ENCODE data around the gene CEP63.

The CEP63 gene

DNA sequence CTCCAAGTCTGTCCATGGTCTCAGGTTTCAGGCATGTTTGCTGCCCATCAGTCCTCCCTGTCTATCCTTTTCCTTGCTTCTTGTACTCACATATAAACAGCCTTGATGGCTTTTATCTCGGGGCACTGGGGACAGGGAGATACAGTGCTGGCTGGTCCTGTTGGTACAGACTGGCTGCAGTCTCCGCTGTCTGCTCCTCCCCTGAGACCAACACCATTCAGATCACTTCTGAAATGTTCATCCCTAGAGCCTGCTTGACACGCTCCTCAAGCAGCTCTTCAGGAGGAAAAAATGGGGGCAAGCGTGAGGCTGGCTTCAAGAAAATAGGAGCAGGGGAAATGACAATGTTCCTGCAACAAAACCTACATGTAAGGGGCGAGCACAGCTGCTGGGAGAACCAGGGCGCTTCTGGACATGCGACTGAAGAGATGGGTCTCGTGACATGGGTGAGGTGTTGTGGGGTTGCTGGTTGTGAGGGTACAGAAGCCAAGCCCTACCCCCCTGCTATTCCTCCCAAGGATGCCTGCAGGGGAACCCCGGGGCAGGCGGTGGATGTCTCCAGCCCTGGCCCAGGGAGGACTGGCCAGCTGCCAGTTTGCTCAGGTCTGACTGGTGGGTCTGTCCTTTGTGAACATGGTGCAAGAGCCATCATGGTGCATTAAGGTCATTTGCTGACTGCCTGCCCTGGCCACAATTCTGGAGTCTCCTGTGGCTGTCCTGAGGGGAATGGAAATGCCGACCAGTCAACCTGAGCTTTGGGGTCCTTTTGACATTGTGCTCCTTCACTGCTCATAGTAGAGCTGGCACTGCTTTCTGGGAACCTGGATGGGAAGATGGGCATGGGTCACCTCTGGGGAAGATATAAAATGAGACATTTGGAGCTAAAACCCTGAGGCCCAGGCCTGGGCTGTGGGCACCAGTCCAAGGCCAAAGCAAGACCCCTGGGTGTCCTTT is 124.9 kb downstream of the CEP63 start:
- DNase-seq: no peak

DNA sequence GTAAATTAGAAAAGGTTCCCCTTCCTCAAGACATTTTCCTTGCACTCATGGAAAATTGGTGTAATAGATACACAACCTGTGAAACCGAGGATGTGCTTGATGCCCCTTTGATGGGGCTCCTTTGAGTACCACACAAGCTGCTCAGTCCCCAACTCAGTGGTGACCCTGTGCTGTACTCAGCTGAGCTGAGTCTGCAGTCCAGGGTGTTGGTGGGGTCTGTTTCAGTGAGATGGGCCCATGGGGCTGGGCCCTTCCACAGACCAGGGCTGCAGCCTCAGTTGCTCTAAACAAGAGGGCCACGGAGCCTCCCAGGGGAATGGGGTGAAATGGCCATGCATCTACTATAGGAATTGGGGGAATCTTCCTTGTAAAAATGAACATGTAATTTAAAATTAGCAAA is 125.7 kb downstream of the CEP63 start:
- no peak for DNase-seq

DNA sequence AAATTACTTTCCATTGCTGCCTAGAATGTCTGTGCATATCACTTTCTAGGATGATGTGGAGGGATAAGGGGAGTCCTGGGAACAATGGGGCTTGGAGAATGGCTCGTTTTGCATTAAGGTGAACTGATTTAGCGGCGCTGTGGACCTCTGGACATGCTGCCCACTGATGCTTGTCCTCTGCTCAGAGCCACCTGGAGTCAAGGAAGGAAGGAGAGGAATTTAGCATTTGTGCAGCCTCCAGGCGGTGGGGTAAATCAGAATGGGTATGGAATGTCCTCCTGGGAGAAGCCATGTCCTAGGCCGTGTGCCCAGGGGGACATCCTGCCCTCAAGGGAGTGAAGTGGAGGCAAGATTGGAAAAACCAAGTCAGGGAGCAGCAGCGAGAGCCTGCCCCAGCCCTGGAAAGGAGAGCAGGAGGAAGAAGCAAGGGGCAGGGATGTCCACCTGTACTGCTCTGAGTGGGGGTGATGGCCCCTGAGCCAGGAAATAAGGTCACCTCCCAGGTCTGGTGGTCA is 127.2 kb downstream of the CEP63 start:
- DNase-seq: no peak

- DNase-seq: no peak
These were observed 129.1 kb downstream of the CEP63 start for GRCh38 chr3:134614955-134615354.

DNA sequence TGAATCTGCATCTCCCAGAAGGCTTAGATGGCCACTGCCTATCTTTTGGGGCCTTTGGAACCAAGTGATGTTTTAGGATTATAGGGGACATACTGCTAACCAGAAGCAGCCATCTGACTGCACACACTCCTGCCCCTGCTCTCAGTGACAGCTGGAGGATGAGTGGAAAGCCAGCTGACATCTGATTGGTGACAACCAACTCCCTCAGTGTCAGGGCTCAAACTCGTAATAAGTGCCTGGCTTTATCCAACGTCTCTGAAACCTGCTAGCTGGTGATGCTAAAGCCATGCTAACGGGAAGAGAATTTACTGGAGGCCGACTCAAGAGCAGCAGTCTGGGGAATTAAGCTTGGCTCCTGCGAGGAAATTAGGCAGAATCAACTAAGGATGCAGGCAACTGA is 129.9 kb downstream of the CEP63 start:
- DNase-seq: no peak

DNA sequence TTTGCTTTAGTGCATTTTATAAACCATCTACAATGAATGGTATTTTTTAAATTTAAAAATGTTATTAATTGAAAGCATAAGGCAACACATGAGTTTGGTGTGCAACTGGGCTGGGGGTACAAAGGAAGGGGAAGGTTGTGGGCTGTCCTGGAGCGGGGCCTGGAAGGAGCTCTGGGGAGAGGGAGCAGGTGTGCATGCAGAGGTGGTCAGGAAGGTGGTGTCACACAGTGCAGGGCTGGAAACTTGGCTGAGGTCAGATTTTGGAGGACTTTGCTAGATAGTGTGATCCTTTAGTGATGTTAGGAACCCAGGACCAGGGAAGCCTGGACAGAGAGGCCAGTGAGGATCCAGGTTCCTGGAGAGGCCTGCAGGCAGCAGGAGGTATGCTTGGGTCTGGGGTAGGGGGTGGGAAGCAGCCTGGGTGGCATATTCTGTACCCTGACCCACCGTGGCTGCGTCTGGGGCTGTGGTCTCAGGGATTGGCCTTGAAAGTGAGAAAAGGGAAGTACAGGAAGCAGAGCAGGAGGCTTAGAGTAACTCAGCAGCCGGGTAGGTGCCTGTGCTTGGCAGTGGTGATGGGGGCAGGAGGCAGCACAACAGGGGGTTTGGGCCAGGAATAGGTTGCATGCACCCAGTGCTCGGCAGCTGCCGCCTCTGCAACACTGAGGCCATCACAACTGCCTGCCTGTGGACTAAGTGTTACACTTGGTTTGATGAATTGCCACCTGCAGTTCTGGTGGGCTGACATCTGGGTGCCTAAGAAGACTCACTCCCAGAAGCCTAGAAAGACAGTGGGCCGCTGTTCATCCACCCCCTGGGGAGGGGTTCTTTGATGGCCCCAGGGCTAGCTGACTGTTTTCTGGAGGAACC is 132.0 kb downstream of the CEP63 start:
- no peak for DNase-seq

- no peak for DNase-seq
These were observed 132.8 kb downstream of the CEP63 start for GRCh38 chr3:134618478-134619300.

- no peak for DNase-seq
These were observed 133.4 kb downstream of the CEP63 start for GRCh38 chr3:134619301-134619615.

GRCh38 chr3:134619884-134620445 is 134.1 kb downstream of the CEP63 start:
- DNase-seq: no peak

GRCh38 chr3:134620476-134621115 is 134.7 kb downstream of the CEP63 start:
- no peak for DNase-seq

GRCh38 chr3:134621854-134622253 is 136.0 kb downstream of the CEP63 start:
- no peak for DNase-seq

DNA sequence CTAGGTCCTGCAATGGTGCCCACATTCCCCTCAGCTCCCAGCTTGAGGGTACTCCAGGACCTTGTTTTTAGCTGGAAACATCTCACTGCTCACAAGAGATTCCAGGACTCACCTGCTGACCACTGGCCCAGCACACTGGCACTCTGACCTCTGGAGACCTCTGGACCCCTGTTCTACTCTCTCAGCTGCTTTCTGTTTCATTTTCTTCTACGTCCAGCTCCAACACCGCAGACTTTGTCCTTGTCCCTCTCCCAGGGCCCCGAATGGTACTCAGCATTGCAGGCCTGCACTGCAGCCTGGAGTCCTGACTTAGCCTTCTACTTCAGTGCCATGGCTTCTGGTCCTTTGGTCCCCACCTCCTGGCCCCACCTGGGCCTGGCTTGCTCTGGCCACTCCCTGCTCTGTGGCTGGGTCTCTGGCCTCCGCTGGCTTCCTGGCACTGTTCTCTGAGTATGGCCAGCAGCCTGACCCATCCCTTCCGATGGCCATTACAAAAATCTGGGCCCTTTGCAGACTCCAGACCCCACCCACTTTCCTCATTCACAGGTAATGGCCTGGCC is 137.0 kb downstream of the CEP63 start:
- no peak for DNase-seq

DNA sequence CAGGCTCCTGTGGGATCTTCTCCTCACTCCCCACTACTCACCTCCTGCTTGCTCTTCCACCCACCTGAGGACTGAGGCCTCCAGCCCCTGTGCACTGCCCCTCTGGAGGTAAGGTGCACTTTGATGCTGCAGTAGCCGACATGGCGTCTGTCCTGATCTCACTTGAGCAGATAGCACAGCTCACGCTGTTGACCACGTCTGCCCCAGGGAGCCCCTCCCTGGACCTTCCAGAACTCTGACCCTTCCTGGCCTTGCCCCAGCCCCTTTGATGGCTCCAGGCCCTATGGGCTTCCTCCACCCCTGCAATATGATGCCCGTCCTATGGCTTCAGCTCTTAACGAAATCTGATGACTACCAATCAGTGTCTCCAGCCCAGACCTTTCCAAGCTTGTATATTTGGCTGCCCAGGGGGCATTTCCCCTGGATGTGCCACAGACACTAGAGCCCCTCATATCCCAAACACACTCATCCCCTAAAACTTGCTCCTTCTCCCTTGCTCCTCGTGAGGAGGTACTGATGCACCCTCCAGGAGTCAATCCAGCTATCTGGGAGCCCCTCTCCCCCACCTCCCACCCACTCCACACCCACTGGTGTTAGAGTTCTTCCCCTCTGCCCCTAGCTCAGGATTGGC is 137.9 kb downstream of the CEP63 start:
- no peak for DNase-seq

All from SW 1271 (cell line).